Measurements from ENCODE around the gene LCE1D.

The LCE1D gene, protein sequence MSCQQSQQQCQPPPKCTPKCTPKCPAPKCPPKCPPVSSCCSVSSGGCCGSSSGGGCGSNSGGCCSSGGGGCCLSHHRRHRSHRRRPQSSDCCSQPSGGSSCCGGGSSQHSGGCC

DNA sequence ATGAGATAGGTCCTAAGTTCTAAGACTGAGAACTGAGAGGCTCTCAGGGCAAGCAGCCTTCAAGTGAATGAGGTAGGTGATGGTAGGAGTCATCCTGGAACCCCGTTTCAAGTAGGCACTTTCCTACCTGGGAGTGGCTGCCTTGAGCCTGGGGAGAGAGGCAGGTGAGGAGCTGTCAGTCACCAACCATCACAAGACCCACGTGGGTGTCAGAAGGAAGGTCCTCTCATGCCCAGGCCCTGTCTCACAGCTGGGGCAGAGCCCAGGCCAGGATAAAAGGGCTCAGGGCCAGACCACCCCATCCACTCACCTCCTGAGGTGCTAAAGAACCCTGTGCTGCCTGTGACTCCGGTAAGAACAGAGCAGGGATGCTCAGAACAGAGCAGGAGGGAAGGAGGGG is at the start of gene LCE1D:
LCE1D (plus strand) TSS at position 301 of the 400 bp plus-strand sequence. CDS start 1,074 bp downstream, outside the sequence.
- no peak for DNase-seq (ENCODE audit: low read depth in 2 of 2, low spot score in 1 of 2)

DNA sequence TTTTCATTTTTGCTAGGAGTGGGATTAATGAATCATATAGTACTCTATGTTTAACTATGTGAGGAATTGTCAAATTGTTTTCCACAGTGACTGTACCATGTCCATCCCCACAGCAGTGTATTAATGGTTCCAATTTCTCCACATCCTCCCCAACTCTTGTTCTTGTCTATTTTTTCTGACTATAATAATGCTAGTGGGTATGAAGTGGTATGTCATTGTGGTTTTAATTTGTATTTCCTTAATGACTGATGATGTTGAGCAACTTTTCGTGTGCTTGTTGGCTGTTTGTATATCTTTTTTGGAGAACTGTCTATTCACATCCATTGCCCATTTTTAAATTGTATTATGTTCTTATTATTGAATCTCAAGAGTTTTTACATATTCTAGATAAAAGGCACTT is 48.7 kb upstream of the LCE1D start:
- no peak for DNase-seq (ENCODE audit: low read depth in 2 of 2, low spot score in 1 of 2)

DNA sequence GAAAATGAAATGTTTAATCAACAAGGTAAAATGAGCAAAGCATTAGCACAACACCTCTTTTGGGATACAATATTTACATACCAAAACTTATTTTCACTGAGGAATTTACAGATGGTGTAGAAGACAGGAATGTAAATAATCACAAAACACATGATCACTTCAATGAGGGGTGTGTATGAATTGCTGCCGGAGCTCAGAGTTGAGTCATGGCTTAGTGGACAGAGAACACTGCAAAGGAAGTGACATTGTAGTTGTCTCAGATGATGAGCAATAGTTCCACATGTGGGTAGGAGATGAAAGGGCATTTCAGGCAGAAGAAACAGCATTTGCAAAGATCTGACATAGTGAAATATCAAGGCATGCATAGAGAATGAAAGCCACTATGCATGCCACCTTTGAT is 44.3 kb upstream of the LCE1D start:
- no peak for DNase-seq (ENCODE audit: low read depth in 2 of 2, low spot score in 1 of 2)

DNA sequence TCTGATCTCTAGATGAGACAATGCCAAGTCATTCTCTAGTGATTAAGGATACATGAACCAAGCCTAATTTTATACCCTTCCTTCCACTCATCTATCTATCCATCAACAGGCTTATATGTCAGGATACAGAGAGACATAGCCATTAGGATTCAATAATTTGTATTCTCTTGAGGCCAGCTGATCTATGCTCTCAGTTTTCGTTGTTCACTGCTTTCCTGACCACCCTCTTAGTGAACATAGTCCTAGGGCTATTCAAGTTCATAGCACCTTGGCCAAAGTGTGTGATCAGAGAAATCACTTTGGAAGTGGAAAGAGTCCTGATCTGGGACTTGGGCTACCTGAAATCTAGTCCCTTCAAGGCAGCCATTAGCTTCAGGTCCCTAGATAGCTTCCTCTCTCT is 42.9 kb upstream of the LCE1D start:
- no peak for DNase-seq (ENCODE audit: low read depth in 2 of 2, low spot score in 1 of 2)

DNA sequence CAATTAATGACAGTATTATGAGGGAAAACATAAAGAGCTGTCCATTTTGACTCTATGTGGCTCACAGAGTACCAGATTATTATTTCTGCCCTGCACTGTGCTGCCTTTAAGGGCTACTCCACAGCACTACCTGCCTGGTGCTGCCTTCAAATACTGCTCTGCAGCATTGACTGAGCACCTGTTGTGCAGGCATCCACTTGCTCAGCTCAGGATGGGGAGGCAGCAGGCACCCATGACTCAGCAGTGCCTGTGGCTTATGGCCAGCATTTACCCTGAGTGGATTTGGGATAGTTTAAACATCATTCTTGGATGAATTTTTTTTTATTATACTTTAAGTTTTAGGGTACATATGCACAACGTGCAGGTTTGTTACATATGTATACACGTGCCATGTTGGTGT is 39.6 kb upstream of the LCE1D start:
- DNase-seq (ENCODE audit: low read depth in 2 of 2, low spot score in 1 of 2) = no peak

DNA sequence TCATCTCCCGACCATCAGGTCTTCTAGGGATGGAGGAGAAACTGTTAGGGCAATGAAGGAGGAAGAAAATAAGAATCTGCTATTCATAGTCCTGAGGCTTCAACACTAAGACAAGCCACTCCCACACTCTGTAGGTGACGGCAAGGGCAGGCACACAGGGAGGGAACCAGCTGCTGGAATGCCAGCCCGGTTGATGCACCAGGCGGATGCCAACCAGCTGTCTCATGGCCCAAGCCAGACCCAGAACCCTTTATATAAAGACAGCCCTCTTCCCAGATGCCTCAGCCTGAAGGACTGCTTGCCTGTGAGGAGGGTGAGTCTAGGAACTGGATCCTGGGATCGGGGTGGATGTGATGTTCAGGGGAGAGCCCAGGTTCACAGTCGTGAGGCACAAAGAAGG is 38.8 kb upstream of the LCE1D start, which contains the start of gene KPRP:
KPRP (plus strand) TSS at position 279 of the 400 bp plus-strand sequence. CDS start 1,564 bp downstream, outside the sequence.
- no peak for DNase-seq (ENCODE audit: low read depth in 2 of 2, low spot score in 1 of 2)

DNA sequence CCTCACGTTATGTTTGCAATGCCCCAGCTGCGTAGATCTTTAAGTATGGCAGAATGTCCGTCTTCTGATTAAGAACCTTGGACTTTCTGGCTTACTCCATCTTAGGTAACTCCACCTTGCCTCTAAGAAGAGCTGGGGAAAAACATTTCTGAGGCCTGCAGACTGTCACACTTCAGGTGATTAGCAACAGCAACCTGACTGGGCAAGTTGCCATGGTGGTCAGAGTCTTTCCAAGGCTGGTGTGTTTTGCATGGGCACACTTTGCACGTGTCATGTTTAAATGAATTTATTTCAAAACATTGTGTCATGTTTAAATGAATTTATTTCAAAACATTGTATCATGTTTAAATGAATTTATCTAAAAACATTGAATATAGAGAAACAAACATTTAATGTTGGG is 37.9 kb upstream of the LCE1D start:
- no peak for DNase-seq (ENCODE audit: low read depth in 2 of 2, low spot score in 1 of 2)

DNA sequence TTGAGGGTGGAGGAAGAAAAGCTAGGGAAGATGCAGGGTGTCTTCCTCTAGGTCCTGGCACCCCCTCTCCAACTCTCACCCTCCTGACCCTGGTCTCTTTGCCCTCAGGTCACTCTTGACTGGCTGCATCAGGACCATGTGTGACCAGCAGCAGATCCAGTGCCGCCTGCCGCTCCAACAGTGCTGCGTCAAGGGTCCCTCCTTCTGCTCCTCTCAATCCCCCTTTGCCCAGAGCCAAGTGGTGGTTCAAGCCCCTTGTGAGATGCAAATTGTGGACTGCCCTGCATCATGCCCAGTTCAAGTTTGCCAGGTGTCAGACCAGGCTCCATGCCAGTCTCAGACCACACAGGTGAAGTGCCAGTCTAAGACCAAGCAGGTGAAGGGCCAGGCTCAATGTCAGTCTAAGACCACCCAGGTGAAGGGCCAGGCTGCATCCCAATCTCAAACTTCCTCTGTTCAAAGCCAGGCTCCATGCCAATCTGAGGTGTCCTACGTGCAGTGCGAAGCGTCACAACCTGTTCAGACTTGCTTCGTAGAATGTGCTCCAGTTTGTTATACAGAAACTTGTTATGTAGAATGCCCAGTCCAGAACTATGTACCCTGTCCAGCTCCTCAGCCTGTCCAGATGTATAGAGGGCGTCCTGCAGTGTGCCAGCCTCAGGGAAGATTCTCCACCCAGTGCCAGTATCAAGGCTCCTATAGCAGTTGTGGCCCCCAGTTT is 36.9 kb upstream of the LCE1D start:
- DNase-seq (ENCODE audit: low read depth in 2 of 2, low spot score in 1 of 2) = no peak

DNA sequence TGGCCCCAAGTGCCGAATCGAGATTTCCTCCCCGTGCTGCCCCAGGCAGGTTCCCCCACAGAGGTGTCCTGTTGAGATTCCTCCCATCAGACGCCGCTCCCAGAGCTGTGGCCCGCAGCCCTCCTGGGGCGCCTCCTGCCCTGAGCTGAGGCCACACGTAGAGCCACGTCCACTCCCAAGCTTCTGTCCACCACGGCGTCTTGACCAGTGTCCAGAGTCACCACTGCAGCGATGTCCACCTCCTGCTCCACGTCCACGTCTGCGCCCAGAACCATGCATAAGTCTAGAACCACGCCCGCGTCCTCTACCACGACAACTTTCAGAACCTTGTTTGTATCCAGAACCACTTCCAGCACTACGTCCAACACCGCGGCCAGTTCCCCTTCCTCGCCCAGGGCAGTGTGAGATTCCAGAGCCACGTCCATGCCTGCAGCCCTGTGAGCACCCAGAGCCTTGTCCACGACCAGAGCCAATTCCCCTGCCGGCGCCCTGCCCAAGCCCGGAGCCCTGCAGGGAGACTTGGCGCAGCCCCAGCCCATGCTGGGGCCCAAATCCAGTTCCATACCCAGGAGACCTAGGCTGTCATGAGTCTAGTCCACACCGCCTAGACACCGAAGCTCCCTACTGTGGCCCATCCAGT is 35.9 kb upstream of the LCE1D start:
- DNase-seq (ENCODE audit: low read depth in 2 of 2, low spot score in 1 of 2) = no peak

DNA sequence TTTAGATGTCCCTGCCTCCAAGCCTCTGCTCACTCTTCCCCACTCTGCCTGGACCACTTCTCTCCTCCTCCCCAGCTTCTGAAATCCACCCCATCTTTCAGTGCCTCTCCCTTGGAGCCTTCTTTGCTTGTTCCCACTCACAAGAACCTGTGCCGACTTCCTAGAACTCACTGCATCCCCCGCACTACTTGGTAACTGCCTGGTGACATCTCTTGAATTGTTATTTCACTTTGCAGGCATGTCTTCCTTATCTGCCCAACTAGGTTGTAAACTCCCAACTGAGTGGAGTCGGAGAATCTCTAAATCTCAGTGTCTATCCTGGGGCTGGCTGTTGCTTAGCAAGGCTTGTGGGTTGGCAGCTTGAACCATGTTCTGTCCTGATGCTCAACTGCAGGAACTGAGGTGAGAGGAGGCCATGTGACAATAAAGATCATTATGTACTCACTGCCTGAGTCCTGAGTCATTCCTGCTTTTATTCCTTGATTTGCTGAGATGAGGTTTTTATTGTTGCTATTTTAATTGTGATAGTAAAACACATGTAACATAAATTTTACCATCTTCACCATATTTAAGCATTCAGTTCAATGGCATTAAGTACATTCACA is 34.8 kb upstream of the LCE1D start:
- no peak for DNase-seq (ENCODE audit: low read depth in 2 of 2, low spot score in 1 of 2)

DNA sequence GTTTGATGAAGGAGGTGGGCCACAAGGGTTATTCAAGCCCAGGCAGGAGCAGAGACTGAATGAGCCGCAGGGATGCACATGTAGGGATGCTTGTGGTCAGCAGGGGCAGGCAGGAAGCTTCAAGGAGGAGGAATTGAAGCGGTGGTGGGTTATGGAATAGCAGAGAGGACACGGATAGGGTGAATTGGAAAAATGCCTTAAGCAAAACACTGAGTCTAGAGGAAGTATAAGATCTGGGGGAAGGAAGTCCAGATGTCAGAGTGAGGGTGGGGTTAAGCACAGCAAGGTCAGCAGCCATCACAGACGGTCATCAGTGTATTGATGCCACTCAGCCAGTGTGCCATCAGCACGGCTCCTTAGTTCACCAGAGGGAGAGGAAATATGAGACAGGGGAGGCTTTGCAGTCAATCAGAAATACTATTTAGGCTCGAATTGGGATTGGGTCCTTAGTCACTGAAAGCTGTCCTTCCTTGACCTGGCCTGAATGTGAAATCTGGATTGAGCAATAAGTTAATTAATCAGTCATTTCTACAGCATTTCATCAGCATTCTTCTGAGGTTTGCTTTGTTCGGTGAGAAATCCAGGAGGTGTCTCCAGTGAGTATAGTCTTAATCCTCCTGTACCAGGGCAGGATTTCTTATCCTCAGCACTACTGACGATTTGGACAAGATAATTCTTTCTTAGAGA is 27.5 kb upstream of the LCE1D start:
- DNase-seq (ENCODE audit: low read depth in 2 of 2, low spot score in 1 of 2) = no peak

DNA sequence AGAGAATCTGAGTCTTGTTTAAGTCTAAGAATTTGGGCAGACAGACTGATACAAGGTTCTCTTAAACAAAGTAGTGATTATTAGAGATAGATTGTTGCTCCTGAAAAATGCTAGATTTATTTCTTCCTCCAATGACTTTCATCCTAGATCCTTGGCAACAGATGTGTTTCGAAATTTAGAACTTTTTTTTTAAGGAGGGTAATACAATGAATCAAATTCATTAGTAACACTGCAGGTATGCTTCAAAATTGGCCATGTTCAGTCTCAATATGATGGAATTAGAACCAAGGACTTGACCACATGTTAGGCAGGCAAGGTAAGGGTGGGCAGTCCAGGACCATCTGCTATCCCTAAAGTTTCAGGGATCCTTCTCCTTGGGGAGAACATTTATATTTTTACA is 26.1 kb upstream of the LCE1D start:
- DNase-seq (ENCODE audit: low read depth in 2 of 2, low spot score in 1 of 2) = no peak

DNA sequence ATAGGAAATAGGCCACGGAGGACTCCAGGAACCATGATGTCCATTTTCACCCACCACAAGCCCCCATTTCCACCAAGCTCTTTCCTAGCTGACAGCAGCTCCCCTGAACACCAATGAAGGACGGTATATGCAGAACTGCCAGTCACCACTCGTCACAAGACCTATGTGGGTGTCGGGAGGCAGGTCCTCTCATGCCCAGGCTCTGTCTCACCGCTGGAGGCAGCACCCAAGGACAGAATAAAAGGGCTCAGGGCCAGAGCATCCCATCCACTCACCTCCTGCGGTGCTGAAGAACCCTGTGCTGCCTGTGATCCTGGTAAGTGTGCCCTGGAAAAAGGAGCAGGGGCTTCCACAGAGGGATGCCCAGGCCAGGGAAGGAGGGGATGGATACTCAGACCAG is 21.6 kb upstream of the LCE1D start, which contains the start of gene LCE1F:
LCE1F (plus strand) TSS at position 266 of the 400 bp plus-strand sequence. CDS start 1,232 bp downstream, outside the sequence.
- DNase-seq (ENCODE audit: low read depth in 2 of 2, low spot score in 1 of 2) = no peak

DNA sequence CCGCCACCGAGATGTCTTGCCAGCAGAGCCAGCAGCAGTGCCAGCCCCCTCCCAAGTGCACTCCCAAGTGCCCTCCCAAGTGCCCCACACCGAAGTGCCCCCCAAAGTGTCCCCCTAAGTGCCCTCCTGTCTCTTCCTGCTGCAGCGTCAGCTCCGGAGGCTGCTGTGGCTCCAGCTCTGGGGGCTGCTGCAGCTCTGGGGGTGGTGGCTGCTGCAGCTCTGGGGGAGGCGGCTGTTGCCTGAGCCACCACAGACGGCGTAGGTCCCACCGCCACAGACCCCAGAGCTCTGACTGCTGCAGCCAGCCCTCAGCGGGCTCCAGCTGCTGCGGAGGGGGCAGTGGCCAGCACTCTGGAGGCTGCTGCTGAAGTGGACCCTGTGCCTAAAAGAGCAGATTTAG is 20.2 kb upstream of the LCE1D start:
- no peak for DNase-seq (ENCODE audit: low read depth in 2 of 2, low spot score in 1 of 2)

DNA sequence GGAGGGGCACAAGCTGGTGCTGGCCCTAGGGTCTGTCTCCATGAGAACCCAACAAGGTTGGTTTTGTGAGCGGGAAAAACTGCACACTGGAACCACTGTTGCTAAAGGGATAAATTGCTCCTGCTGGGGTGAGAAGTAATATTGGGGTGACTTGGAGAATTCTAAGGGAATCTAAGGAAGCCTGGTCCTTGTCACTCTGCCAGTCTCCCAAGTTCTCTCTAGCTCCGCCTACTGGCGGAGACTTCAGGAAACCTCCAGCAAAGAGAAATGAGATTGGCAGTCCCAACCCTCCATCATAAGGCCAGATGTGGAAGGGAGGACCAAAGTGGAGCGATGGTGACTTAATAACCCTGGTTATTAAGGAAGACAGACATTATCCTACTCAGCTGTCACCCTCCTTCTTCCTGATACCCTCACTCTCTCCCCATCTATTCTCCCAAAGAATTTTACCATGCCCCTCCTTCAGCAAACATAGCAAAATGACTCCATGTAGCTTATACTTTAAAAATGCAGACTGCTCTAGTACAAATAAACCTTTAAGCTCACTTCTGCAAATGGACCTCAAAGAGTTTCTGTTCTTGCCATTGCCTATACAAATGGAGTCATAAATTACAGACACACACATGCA is 18.9 kb upstream of the LCE1D start:
- DNase-seq (ENCODE audit: low read depth in 2 of 2, low spot score in 1 of 2) = no peak

DNA sequence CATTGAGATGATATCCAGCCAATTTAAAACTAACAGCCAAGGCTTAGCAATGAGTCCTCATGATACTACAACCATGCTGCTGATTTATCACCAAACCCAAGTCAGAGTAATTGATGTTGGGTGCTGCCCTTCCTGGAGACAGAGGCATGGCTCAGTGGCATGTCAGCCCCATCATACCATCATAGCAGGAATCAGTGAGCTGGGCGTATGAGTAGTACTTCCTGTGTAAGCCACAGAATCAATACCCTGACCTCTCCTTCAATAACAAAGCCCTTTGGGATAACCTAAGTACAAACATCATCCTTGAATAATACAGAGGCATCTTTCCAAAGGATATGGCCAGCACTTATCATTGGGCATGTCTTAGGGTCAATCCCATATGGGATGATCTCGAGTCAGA is 13.4 kb upstream of the LCE1D start:
- DNase-seq (ENCODE audit: low read depth in 2 of 2, low spot score in 1 of 2) = no peak

DNA sequence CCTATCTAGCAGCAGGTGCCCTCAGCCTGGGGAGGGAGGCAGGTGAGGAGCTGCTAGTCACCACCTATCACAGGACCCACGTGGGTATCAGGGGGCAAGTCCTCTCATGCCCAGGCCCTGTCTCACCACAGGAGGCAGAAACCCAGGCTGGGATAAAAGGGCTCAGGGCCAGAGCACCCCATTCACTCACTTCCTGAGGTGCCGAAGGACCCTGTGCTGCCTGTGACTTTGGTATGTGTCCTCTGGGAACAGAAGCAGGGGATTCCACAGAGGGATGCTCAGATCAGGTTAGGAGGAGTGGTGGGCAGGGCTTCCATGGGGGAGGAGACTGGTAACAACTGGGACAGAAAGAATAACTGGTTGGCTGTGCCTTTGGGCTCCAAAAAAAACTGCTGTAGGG is 10.4 kb upstream of the LCE1D start, which contains the start of gene LCE1E:
LCE1E (plus strand) TSS at position 181 of the 400 bp plus-strand sequence. CDS start 1,043 bp downstream, outside the sequence.
- no peak for DNase-seq (ENCODE audit: low read depth in 2 of 2, low spot score in 1 of 2)

DNA sequence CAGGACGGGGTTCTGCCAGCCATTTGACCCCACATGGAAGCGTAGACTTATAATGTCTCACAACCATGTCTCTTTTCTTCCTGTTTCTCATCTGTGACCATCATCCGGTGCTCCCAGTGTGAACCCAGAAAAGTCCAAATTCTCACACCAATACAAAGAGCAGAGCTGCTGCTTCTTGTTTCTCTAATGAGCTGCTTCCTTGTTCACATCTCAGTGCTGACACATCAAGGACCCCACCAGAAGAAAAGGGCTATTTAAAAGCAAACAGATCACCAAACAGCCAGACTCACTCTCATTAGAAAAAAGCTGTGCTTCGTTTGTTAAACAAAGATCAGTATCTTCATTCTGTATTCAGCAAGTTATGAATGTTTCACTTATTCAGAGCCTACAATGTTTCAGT is 835 bp upstream of the LCE1D start:
- no peak for DNase-seq (ENCODE audit: low read depth in 2 of 2, low spot score in 1 of 2)

DNA sequence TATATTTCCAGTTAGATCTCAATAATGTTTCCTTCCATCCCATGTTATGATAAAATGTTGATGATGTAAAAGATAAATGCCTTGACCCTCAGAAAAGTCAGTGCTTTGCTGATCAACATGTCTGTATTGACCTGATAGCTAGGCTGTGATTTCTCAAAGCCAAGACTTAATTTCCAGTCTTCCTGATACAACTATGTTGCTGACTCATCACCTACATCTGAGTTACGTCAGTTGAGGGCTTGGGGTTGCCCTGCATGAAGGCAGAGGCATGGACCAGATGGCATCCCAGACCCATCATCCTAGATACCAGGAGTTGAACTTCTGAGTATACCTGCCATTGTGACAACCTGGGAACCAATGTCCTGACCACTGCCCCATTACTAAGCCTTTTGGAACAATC is 4.8 kb downstream of the LCE1D start:
- DNase-seq (ENCODE audit: low read depth in 2 of 2, low spot score in 1 of 2) = no peak

DNA sequence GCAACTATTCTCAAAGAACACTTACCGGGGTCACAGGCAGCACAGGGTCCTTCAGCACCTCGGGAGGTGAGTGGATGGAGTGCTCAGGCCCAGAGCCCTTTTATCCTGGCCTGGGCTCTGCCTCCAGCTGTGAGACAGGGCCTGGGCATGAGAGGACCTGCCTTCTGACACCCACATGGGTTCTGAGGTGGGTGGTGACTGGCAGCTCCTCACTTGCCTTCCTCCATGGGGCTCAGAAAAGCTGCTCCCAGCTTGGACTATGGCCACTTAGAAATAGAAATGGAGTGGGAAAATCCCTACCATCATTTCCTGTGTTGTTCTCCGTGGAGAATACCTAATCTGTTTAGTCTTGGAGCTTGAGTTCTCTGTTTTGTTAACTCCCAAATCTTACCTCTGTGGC is 10.1 kb downstream of the LCE1D start, which contains the start of gene LCE1C:
LCE1C (minus strand) TSS at position 76 of the 400 bp plus-strand sequence. CDS start 1,173 bp downstream, outside the sequence.
- no peak for DNase-seq (ENCODE audit: low read depth in 2 of 2, low spot score in 1 of 2)

DNA sequence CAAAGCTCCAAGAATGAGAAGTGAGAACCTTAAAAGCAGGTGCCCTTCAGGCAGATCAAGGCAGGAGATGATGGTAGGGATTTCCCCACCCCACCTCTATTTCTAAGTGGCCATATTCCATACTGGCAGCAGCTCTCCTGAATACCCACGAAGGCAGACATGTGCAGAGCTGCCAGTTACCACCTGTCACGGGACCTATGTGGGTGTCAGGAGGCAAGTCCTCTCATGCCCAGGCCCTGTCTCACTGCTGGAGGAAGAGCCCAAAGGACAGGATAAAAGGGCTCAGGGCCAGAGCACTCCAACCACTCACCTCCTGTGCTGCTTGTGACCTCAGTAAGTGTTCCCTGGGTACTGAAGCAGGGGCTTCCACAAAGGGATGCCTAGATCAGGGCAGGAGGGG is 14.5 kb downstream of the LCE1D start:
- no peak for DNase-seq (ENCODE audit: low read depth in 2 of 2, low spot score in 1 of 2)

Measured in stimulated activated CD8-positive, alpha-beta memory T cell treated with anti-CD3 and anti-CD28 coated beads, Interleukin-4, amount 100 ng/mL, for 4 hours (primary cell).